GM12878 (cell line): Measurements from ENCODE around the gene REXO1. TPM values are rescaled to one million over a fixed set of nuclear protein-coding genes. Genes with fewer than 3 reads are reported as not detected.

Experiments used
- ATAC-seq: fragments of 200-7000 bp; cut with Tn5 transposase; 3 replicates; pipeline ENCODE4 v1.9.1; 2020; ENCODE audit warnings: mild to moderate bottlenecking, moderate library complexity
- BruUV-seq: library from RNA; stranded (reverse); fragments of 400-500 nt; replicated peaks from 2 replicates; lab custom pipeline; 2021; lab: Mats Ljungman, UMichigan
- CTCF ChIA-PET: fragments of 300-600 bp; sonication (Branson Sonifier 250); formaldehyde crosslinking; extraction: SDS; loops from one replicate; lab custom pipeline; 2021; ENCODE audit warnings: inconsistent platforms; lab: Yijun Ruan, JAX
- POLR2A ChIA-PET: fragments of 350-600 bp; formaldehyde crosslinking; extraction: SDS; loops from one replicate; lab custom pipeline; 2021; ENCODE audit warnings: inconsistent platforms; lab: Charles Lee
- RAD21 ChIA-PET: fragments of 300-600 bp; sonication (Branson Sonifier 250); formaldehyde crosslinking; loops from one replicate; lab custom pipeline; 2023; ENCODE audit warnings: antibody characterized with exemption; ENCODE audit not compliant: unreplicated experiment; lab: Charles Lee
- SMC1A ChIA-PET: fragments of 300-600 bp; sonication (Branson Sonifier 250); formaldehyde crosslinking; loops from one replicate; lab custom pipeline; 2023; ENCODE audit not compliant: unreplicated experiment, uncharacterized antibody; lab: Charles Lee
- DNase-seq: peaks from one replicate; pipeline ENCODE4 v3.0.0-alpha.2; 2011; ENCODE audit warnings: low read depth, low spot score
- FAIRE-seq: peaks from 3 replicates; lab custom pipeline; 2011; peaks lifted over from hg19 to GRCh38; lab: Jason Lieb, UNC
- H2AFZ ChIP-seq: 2 replicates; pipeline ENCODE4 v1.6.0; 2011; ENCODE audit warnings: low read depth, low read length, control low read depth; ENCODE audit not compliant: control insufficient read depth
- H3K27ac ChIP-seq: 2 replicates; pipeline ENCODE4 v1.5.1; 2011; ENCODE audit warnings: control low read depth; ENCODE audit not compliant: control insufficient read depth, insufficient read depth
- H3K27me3 ChIP-seq, 2 experiments: replicated peaks in 1 of 2; 2 replicates each; pipeline versions ENCODE4 v1.6.0 to v1.6.1; 2011; ENCODE audit warnings: low read length in 1 of 2; ENCODE audit not compliant: control insufficient read depth in 2 of 2, insufficient read depth in 2 of 2
- H3K36me3 ChIP-seq, 2 experiments: 2 replicates each; pipeline ENCODE4 v1.5.1; 2011; ENCODE audit warnings: low read length in 1 of 2; ENCODE audit not compliant: control insufficient read depth in 2 of 2, insufficient read depth in 2 of 2
- H3K4me1 ChIP-seq: 2 replicates; pipeline ENCODE4 v1.6.1; 2011; ENCODE audit warnings: mild to moderate bottlenecking, low read length, moderate library complexity, mixed read lengths; ENCODE audit not compliant: control insufficient read depth, insufficient read depth
- H3K4me2 ChIP-seq: 2 replicates; pipeline ENCODE4 v1.6.0; 2011; ENCODE audit warnings: control low read depth; ENCODE audit not compliant: control insufficient read depth, insufficient read depth
- H3K4me3 ChIP-seq: fragments of 200-600 bp; sonication (generic); 2 replicates; pipeline ENCODE4 v1.5.1; 2016
- H3K79me2 ChIP-seq: 2 replicates; pipeline ENCODE4 v1.6.0; 2011; ENCODE audit warnings: low read length; ENCODE audit not compliant: control insufficient read depth, insufficient read depth
- H3K9ac ChIP-seq: 2 replicates; pipeline ENCODE4 v1.8.0; 2011; ENCODE audit warnings: low read length, control low read depth, mixed read lengths; ENCODE audit not compliant: control insufficient read depth, insufficient read depth
- H3K9me3 ChIP-seq: replicated peaks from 3 replicates; pipeline ENCODE4 v1.5.1; 2011; ENCODE audit warnings: mild to moderate bottlenecking, low read length; ENCODE audit not compliant: control insufficient read depth, insufficient read depth
- H4K20me1 ChIP-seq: 2 replicates; pipeline ENCODE4 v1.6.0; 2011; ENCODE audit not compliant: control insufficient read depth, insufficient read depth
- BHLHE40 ChIP-seq, 2 experiments: fragments of 450-650 bp in 1 of 2; IDR thresholded peaks; 2 replicates each; pipeline ENCODE4 v1.6.1; 2011 to 2017; ENCODE audit warnings: low read depth in 2 of 2, borderline replicate concordance in 1 of 2, improper control_type of control experiment in 1 of 2, low read length in 1 of 2, mild to moderate bottlenecking in 1 of 2
- CHD4 ChIP-seq: fragments of 200-600 bp; sonication (generic); IDR thresholded peaks from 2 replicates; pipeline ENCODE4 v1.6.1; 2016; ENCODE audit warnings: mild to moderate bottlenecking
- DPF2 ChIP-seq: fragments of 450-650 bp; IDR thresholded peaks from 2 replicates; pipeline ENCODE4 v1.6.1; 2017; ENCODE audit warnings: mild to moderate bottlenecking
- EGR1 ChIP-seq, 2 experiments: IDR thresholded peaks; 1 replicate in 1 of 2; 2 replicates in 1 of 2; pipeline ENCODE4 v1.6.1; 2011 to 2012; ENCODE audit warnings: low read depth in 2 of 2, low read length in 2 of 2, borderline replicate concordance in 1 of 2, mild to moderate bottlenecking in 1 of 2, moderate library complexity in 1 of 2
- JUND ChIP-seq: IDR thresholded peaks from 2 replicates; pipeline ENCODE4 v1.6.1; 2012; ENCODE audit warnings: low read depth, mild to moderate bottlenecking, low read length, improper control_type of control experiment, moderate library complexity
- RAD51 ChIP-seq: fragments of 450-650 bp; IDR thresholded peaks from 2 replicates; pipeline ENCODE4 v1.6.1; 2016; ENCODE audit warnings: moderate library complexity, mild to moderate bottlenecking, inconsistent platforms
- RELA ChIP-seq: fragments of 450-650 bp; IDR thresholded peaks from 2 replicates; pipeline ENCODE4 v1.8.0; 2014; ENCODE audit warnings: borderline replicate concordance; ENCODE audit not compliant: partially characterized antibody
- STAT1 ChIP-seq: fragments of 450-650 bp; conservative IDR thresholded peaks from 2 replicates; pipeline ENCODE4 v1.6.1; 2014; ENCODE audit warnings: antibody characterized with exemption, mild to moderate bottlenecking
- ZBTB11 ChIP-seq: fragments of 450-650 bp; formaldehyde crosslinking; IDR thresholded peaks from 2 replicates; pipeline ENCODE4 v1.5.0; 2022; ENCODE audit warnings: mild to moderate bottlenecking, missing genetic modification characterization
- ZBTB4 ChIP-seq: fragments of 450-650 bp; formaldehyde crosslinking; IDR thresholded peaks from 2 replicates; pipeline ENCODE4 v1.4.0; 2022; ENCODE audit warnings: mild to moderate bottlenecking, moderate library complexity
- WGBS: methylation state at CpG from one replicate; pipeline ENCODE4 v1.1.6; 2016; ENCODE audit warnings: low lambda C conversion rate; ENCODE audit not compliant: insufficient replicate concordance, insufficient coverage; ENCODE audit errors: missing lambda C conversion rate; 5-methylcytosine and 5-hydroxymethylcytosine counted together
- in situ Hi-C: fragments of 300-500 bp; cut with MboI; formaldehyde crosslinking; loops from 9 replicates; pipeline ENCODE4 v1.14.3; 2018; ENCODE audit warnings: mixed read lengths
- intact Hi-C: fragments of 100-400 bp; cut with micrococcal nuclease; formaldehyde crosslinking; loops from one replicate; pipeline ENCODE4 v1.14.2; 2022; ENCODE audit not compliant: unreplicated experiment
- polyA plus RNA-seq, 11 experiments: library from polyadenylated mRNA; depleted of rRNA in 4 of 11; unstranded in 6 of 11; stranded (reverse) in 5 of 11; fragments of >200 nt; fragmentation: Nextera tagmentation in 4 of 11; fragmentation: Illumina TruSeq in 1 of 11; extraction: Ambion mirVana in 4 of 11; extraction: Trizol in 1 of 11; gene quantifications; 1 replicate in 1 of 11; 2 replicates in 10 of 11; pipeline versions ENCODE4 v1.2.1 to v1.2.3, GENCODE V29; 2011 to 2016; ENCODE audit warnings: inconsistent platforms in 2 of 11, missing spikeins in 2 of 11, low read depth in 1 of 11
- total RNA-seq, 4 experiments: library from RNA; depleted of rRNA in 3 of 4; stranded (reverse); fragments of >200 nt in 3 of 4; fragmentation: Illumina TruSeq in 1 of 4; extraction: Trizol in 1 of 4; gene quantifications; 2 replicates each; pipeline versions ENCODE4 v1.2.1 to v1.2.3, GENCODE V29; 2013 to 2021
- TF ChIP-seq, protein P1 (sequence below): fragments of 150-350 bp; IDR thresholded peaks from 2 replicates; pipeline ENCODE4 v1.6.1; 2014; ENCODE audit warnings: mild to moderate bottlenecking, low read depth, low read length

The REXO1 gene
- total and polyA plus RNA-seq, 10 of the 15 experiments (the other 5 are each of a cell fraction or from before 2014, with no cell fraction given): 0.03 to 45.2 (median 8.4) TPM

- no peaks in the 10 kb centered on the region for H3K27me3 ChIP-seq
- H3K4me2 ChIP-seq: no peak overlapping the region
- H3K27ac ChIP-seq: peak overlapping the region; percentile 13; the same call in 1 of the 2 replicates
- H3K9ac ChIP-seq: no peak overlapping the region
- SMC1A ChIA-PET: interaction anchor here (1.1 kb wide), 1 partner anchor 16 kb away, joined by 3 read pairs; no protein-coding TSS in a partner anchor
- peaks cover 49% of the 10 kb centered on the region for H3K79me2 ChIP-seq
- peaks cover 0 to 3% of the 10 kb centered on the region in 2 experiments; a peak in 2 of 4 replicates for H3K36me3 ChIP-seq
- no peak overlapping the region for H3K4me3 ChIP-seq
- RAD21 ChIA-PET: no interaction called here
- TSS peak; percentile 49 for BruUV-seq
- POLR2A ChIA-PET: interaction anchor here (0.6 kb wide), 1 partner anchor 11 kb away, joined by 3 read pairs; no protein-coding TSS in a partner anchor
- in situ Hi-C loops: loop anchor here (25.0 kb wide), 1 partner anchor 1509 kb away; the partner anchor contains the start of gene NFIC
- peaks cover 27% of the 10 kb centered on the region for H3K4me1 ChIP-seq
- intact Hi-C loops: no loop called here
- peak; percentile 41 for ATAC-seq
- CTCF ChIA-PET: interaction anchor here (0.6 to 1.4 kb wide), 4 partner anchors 10 to 89 kb away, joined by 3 to 4 read pairs (median 4); no protein-coding TSS in a partner anchor
- DNase-seq: peak; percentile 43
- WGBS: 13% methylated on average over 25 of the region's 27 CpGs
- no peaks in the 10 kb centered on the region for H3K9me3 ChIP-seq
- H2AFZ ChIP-seq: peak overlapping the region; percentile 54
- H4K20me1 ChIP-seq: no peaks in the 10 kb centered on the region
- FAIRE-seq: peak; percentile 84
- TF ChIP-seq RELA (no peak), DPF2 (no peak), BHLHE40 (IDR thresholded peaks at IDR 0.05; ENCODE audit: borderline replicate concordance in 1 of 2, low read depth in 2 of 2, low read length in 1 of 2) (peak; percentile 90 to 96), EGR1 (IDR thresholded peaks at IDR 0.05; ENCODE audit: borderline replicate concordance in 1 of 2, low read depth in 2 of 2, low read length in 2 of 2) (no peak), JUND (no peak), ZBTB11 (CRISPR knock-in tag) (0 out of 2 replicates have a peak, but pooled peaks have one; percentile 25), STAT1 (0 out of 2 replicates have a peak, but pooled peaks have one; percentile 61), RAD51 (peak; percentile 98), CHD4 (no peak), ZBTB4 (CRISPR knock-in tag) (peak; percentile 80)
- TF ChIP-seq, protein P1, sequence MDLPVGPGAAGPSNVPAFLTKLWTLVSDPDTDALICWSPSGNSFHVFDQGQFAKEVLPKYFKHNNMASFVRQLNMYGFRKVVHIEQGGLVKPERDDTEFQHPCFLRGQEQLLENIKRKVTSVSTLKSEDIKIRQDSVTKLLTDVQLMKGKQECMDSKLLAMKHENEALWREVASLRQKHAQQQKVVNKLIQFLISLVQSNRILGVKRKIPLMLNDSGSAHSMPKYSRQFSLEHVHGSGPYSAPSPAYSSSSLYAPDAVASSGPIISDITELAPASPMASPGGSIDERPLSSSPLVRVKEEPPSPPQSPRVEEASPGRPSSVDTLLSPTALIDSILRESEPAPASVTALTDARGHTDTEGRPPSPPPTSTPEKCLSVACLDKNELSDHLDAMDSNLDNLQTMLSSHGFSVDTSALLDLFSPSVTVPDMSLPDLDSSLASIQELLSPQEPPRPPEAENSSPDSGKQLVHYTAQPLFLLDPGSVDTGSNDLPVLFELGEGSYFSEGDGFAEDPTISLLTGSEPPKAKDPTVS: 0 out of 2 replicates have a peak, but pooled peaks have one; percentile 31
These were observed 5.2 kb upstream of the REXO1 start for GRCh38 chr19:1853295-1854038.
